T-helper 1 cell treated with Interleukin-12 subunit alpha and Interleukin-12 subunit beta and Interleukin-4 antibody, amounts not matched to agents 30 μg/mL and 1 μg/mL, for 36 hours (primary cell): ENCODE measurements around the gene TMPRSS2.

Experiments used
- H3K27ac Mint-ChIP-seq: one replicate; pipeline ENCODE4 v1.8.0; 2021; ENCODE audit warnings: mild to moderate bottlenecking, mixed read lengths
- H3K27me3 Mint-ChIP-seq: one replicate; pipeline ENCODE4 v1.8.0; 2021; ENCODE audit warnings: low read depth, mixed read lengths
- H3K36me3 Mint-ChIP-seq: one replicate; pipeline ENCODE4 v1.8.0; 2021; ENCODE audit warnings: low read depth, mixed read lengths
- H3K4me1 Mint-ChIP-seq: one replicate; pipeline ENCODE4 v1.8.0; 2021; ENCODE audit warnings: low read depth, mixed read lengths
- H3K4me3 Mint-ChIP-seq: one replicate; pipeline ENCODE4 v1.8.0; 2021; ENCODE audit warnings: mild to moderate bottlenecking, moderate library complexity, mixed read lengths
- H3K9me3 Mint-ChIP-seq: one replicate; pipeline ENCODE4 v1.8.0; 2021; ENCODE audit warnings: mixed read lengths

TMPRSS2 gene

DNA sequence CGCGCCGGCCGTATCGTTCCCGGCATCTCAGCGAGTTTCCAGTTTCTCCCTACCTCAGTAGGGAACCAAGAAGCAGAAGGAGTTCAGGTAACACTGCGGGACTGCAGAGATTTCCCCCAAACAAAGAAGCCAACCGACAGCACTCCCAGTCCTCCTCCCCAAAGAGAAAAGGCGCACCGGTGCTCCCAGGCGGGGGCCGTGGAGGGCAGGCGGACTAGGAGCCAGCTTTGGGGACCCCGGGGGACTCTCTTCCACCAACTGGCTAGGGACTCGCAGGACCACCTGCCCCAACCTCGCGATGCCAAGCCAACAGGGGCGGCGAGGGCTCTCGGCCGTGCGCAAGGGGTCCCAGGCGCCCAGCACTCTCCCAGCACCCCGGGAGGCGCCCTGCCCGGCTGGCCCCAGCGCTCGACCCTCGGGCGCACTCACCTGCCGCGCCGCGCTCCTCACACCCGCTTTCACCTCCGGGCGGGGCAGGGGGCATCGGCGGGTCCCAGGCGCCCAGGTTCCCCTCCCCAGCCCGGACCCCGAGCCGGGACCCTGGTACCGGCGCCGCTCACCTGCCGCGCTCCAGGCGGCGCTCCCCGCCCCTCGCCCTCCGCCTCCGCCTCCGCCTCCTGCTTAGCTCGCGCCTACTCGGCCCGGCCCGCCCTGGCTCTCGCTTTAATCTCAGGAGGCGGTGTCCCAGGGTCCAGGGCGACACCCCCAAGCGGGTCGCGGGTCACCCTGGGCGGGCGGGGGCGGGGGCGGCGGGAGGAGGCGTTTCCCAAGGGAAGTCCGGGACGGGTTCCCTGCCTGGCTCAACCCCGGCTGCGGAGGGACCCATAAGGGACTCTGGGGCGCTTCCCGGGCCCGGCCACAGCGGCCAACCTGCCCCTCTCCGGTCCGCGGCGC lies at the start of gene TMPRSS2:
Gene TMPRSS2, minus strand, starts transcription at position 638 of the 894 bp plus-strand sequence. CDS start 10,025 bp downstream, outside the sequence.
- no peaks in the 10 kb centered on the region for H3K9me3 Mint-ChIP-seq
- no peaks in the 10 kb centered on the region for H3K36me3 Mint-ChIP-seq
- peaks cover 6% of the 10 kb centered on the region for H3K4me1 Mint-ChIP-seq
- H3K27ac Mint-ChIP-seq = no peak within 1 kb of the TSS
- no peak within 1 kb of the TSS for H3K4me3 Mint-ChIP-seq
- peaks cover 67% of the 10 kb centered on the region for H3K27me3 Mint-ChIP-seq

DNA sequence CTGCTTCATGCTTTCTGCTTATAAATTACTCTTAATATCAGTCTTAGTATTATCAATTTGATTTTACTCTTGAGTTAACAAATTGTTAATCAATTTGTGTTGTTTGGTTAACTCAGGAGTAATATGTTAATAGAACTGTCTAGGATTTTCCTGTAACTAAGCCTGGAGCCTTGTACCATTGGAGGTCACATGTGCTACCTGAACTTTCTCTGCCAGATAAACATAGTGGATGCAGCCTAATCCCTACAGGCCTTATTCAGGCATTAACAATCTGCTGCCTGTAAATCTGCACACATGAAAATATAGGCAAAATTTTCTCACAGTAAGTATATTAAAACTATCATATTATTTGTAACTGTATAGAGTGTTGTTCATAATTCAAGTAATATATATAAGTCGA lies 47.1 kb upstream of the TMPRSS2 start:
- Mint-ChIP-seq H3K36me3 (no peaks in the 10 kb centered on the region), H3K27me3 (peaks cover 9% of the 10 kb centered on the region), H3K27ac (no peak overlapping the region), H3K9me3 (no peaks in the 10 kb centered on the region), H3K4me1 (no peaks in the 10 kb centered on the region), H3K4me3 (no peak overlapping the region)

DNA sequence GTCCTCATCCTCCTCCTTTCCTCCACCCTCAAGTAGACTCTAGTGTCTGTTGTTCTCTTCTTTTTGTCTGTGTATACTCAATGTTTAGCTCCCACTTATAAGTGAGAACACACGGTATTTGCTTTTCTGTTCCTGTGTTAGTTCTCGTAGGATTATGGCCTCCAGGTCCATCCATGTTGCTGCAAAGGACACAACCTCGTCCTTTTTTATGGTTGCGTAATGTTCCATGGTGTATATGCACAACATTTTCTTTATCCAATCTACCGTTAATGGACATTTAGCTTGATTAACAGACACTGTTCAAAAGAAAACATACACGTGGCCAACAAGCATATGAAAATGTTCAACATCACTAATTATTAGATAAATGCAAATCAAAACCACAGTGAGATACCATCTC lies 44.3 kb upstream of the TMPRSS2 start:
- no peak overlapping the region for H3K4me3 Mint-ChIP-seq
- no peaks in the 10 kb centered on the region for H3K9me3 Mint-ChIP-seq
- H3K36me3 Mint-ChIP-seq = no peaks in the 10 kb centered on the region
- H3K27me3 Mint-ChIP-seq = peaks cover 5% of the 10 kb centered on the region
- H3K4me1 Mint-ChIP-seq = no peaks in the 10 kb centered on the region
- no peak overlapping the region for H3K27ac Mint-ChIP-seq

DNA sequence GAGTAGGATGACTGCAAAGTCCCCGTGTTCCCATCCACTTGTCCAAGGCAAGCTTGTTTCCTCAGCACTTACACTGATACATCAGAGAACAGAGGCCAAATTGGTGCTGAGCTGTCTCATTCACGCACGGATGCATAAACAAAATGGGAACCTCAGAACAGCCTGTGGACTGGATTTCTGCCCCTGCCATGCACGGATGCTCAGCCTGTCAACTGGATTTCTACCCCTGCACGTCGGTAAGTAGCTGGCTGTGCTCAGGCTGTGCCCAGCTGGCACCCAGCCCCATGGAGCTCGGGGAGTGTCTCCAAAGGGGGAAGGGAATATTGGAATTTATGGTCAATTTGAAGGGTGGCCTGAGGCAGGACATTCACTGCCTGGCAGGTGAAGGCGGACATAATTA lies 40.8 kb upstream of the TMPRSS2 start:
- Mint-ChIP-seq H3K27ac (no peak overlapping the region), H3K9me3 (no peaks in the 10 kb centered on the region), H3K36me3 (no peaks in the 10 kb centered on the region), H3K27me3 (peaks cover 21% of the 10 kb centered on the region), H3K4me3 (no peak overlapping the region), H3K4me1 (no peaks in the 10 kb centered on the region)

DNA sequence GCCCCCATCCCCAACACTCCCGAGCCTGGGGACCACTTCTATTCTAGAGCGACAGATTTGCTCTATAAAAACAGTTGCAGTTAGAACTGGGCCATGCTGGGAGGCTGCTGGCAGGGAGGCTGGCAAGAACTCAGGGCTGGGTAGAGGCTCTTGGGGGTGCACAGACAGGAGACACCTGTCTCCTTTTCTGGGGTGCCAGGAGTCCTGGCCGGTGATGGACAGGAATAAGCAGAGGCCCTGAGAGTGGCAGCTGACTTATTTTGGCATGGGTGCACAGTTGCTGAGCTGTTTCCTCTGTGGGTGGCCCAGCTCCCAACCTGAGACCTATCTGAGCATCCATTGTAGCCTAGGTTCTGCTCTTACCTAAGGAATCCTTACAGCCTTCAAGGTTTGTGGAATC lies 39.2 kb upstream of the TMPRSS2 start:
- Mint-ChIP-seq H3K27ac (no peak overlapping the region), H3K4me3 (no peak overlapping the region), H3K9me3 (no peaks in the 10 kb centered on the region), H3K4me1 (no peaks in the 10 kb centered on the region), H3K36me3 (no peaks in the 10 kb centered on the region), H3K27me3 (peaks cover 23% of the 10 kb centered on the region)

DNA sequence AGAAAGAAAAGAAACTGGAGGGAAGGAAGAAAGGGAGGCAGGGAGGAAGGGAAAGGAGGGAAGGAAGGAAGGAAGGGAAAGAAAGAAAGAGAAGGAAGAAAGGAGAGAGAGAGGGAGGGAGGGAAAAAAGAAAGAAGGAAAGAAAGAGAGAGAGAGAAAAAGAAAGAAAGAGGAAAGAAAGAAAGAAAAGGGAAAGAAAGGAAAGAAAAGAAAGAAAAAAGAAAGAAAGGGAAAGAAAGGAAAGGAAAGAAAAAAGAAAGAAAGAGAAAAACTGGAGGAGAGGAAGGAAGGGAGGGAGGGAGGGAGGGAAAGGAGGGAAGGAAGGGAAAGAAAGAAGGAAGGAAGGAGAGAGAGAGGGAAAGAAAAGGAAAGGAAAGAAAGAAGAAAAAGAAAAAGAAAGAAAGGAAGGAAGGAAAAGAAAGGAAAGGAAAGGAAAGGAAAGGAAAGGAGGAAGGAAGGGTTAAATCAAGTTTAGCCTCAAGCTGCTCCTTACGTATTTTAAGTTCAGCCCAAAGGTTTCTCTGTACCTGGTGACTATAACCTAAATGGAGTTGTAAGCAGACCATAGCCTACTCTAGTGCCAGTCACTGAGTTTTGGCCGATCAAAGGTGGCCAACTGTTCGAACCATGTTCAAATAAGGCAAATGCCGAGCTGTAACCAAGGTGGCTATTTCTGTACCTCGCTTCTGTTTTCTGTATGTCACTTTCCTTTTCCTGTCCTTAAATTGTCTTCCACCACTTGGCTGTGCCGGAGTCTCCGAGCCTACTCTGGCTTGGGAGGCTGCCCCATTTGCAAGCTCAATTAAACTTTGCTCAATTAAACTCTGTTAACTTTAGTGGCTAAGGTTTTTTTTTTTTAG lies 37.8 kb upstream of the TMPRSS2 start:
- Mint-ChIP-seq H3K4me1 (no peaks in the 10 kb centered on the region), H3K27me3 (peaks cover 28% of the 10 kb centered on the region), H3K36me3 (no peaks in the 10 kb centered on the region), H3K27ac (no peak overlapping the region), H3K4me3 (no peak overlapping the region), H3K9me3 (no peaks in the 10 kb centered on the region)

DNA sequence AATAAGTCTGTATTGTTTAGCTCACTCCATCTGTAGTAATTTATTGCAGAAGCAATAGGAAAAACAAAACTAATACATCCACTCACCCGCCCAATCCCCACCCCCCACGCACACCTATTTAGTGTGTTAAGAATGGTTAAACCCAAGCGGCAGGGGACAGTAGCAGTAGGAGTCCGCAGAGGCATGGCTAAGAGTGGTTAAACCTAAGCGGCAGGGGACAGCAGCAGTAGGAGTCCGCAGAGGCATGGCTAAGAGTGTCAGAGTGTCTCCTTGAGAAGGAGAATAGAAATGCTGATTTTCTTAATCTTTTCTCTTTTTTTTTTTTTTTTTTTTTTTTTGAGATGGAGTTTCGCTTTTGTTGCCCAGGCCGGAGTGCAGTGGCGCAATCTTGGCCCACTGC lies 34.8 kb upstream of the TMPRSS2 start:
- H3K27ac Mint-ChIP-seq = no peak overlapping the region
- no peak overlapping the region for H3K4me3 Mint-ChIP-seq
- no peaks in the 10 kb centered on the region for H3K36me3 Mint-ChIP-seq
- no peaks in the 10 kb centered on the region for H3K4me1 Mint-ChIP-seq
- no peaks in the 10 kb centered on the region for H3K9me3 Mint-ChIP-seq
- H3K27me3 Mint-ChIP-seq = peaks cover 25% of the 10 kb centered on the region

DNA sequence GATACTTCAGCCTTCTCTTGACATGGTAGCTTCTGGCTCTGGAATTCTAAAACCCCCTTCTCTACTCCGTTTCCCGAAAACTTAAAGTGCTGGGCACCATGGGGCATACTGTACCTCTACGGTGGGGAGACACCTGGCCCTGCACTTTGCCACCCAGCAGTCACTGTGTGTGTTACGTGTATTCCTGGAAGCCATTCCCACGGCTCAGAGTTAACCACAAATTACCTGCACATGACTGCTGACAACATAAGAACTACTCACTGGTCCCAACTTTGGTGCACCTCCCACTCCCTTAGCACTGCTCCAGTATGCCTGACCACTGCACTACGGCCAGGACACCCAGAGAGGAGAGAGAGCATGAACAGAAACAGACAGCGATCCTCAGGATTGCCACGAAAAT lies 29.4 kb upstream of the TMPRSS2 start:
- Mint-ChIP-seq H3K36me3 (no peaks in the 10 kb centered on the region), H3K27ac (no peak overlapping the region), H3K4me3 (no peak overlapping the region), H3K4me1 (no peaks in the 10 kb centered on the region), H3K27me3 (peaks cover 5% of the 10 kb centered on the region), H3K9me3 (no peaks in the 10 kb centered on the region)

DNA sequence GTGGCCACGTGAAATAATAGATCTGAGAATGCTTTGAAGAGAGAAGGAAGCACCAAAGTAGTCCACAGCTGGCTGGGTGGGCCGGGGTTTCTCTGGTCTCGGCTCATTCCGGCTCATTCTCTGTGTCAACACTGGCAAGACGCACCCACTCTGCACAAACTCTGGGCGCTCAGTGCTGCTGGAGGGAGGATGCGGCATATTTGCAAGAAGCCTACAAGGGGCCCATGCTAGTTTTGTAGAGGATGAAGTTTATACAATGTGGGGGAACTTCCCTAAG lies 28.8 kb upstream of the TMPRSS2 start:
- Mint-ChIP-seq H3K9me3 (no peaks in the 10 kb centered on the region), H3K27me3 (peaks cover 5% of the 10 kb centered on the region), H3K27ac (no peak overlapping the region), H3K4me3 (no peak overlapping the region), H3K4me1 (no peaks in the 10 kb centered on the region), H3K36me3 (no peaks in the 10 kb centered on the region)

DNA sequence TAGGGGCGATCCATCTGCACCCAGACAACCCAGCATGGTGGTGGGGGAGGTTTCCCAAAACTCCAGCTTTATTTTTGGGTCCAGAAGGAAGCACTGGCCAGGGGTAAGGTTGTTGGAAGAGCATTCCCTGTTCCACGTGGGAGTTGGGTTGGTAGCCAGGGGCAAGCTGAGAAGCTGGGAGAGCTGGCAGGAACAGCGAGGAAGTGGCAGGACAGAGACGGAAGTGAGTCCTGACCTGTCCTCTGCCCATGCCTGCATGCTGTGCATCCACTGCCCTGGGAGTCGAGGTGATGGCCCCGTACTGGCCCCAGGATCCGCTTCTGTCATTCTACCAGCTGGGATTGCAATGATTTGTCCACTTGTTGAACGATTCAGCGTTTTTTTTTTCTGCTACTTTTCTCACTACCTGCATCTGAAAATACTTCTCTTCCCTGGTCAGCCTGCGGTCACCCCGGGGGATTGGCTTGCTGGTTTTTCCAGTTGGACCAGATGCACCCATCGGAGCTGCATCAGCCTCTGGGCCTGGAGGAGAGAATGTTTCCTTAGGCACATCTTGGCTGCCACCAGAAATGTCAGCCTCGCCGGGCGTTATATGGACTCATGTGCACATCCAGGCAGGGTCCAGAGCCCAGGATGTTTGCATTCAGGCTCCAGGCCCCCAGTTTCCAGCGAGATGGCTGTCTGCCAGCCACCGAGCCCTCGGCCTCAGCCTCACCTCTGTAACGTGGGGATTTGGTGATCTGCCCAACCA lies 28.3 kb upstream of the TMPRSS2 start:
- Mint-ChIP-seq H3K9me3 (no peaks in the 10 kb centered on the region), H3K4me1 (no peaks in the 10 kb centered on the region), H3K27ac (no peak overlapping the region), H3K36me3 (no peaks in the 10 kb centered on the region), H3K4me3 (no peak overlapping the region), H3K27me3 (peaks cover 2% of the 10 kb centered on the region)

DNA sequence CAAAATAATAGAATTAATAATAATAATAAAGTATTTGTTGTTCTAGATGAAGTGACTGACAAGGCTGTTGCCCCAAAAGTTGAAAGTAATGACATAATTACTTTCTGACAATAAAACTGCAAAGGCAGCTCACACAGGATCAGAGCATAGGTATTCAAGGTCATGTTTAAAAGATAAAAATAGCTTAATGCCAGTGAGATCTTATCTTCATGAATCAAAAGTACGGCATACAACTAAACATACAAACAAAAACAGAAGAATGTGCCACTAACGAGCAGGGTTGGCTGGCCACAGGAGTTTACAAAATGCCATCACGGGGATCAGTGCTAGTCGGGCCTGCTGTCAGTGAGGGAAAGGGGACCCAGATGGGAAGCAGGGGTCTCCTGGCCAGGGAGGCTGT lies 22.4 kb upstream of the TMPRSS2 start:
- H3K27ac Mint-ChIP-seq = no peak overlapping the region
- no peaks in the 10 kb centered on the region for H3K36me3 Mint-ChIP-seq
- H3K4me3 Mint-ChIP-seq = no peak overlapping the region
- H3K9me3 Mint-ChIP-seq = no peaks in the 10 kb centered on the region
- H3K27me3 Mint-ChIP-seq = peaks cover 4% of the 10 kb centered on the region
- no peaks in the 10 kb centered on the region for H3K4me1 Mint-ChIP-seq

DNA sequence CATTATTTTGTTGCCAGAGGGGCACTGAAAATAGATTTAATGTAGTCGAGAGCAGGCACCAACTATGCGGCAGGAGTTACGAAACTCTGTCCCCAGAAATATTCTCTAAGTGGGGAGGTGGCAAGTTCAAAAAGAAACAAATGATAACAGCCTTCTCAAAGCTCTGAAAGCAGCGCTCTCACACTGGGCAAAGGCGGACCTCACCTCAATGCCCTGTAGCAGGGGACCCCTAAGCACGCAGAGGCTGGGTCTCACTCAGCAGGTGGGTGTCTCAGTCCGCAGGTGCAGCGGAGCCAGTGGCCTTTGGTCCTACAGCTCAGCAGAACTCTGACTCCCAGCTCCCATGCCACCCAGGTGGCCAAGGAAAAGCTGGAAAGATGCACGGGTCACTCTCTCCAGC lies 21.8 kb upstream of the TMPRSS2 start:
- Mint-ChIP-seq H3K4me3 (no peak overlapping the region), H3K4me1 (no peaks in the 10 kb centered on the region), H3K27ac (no peak overlapping the region), H3K9me3 (no peaks in the 10 kb centered on the region), H3K36me3 (no peaks in the 10 kb centered on the region), H3K27me3 (peaks cover 4% of the 10 kb centered on the region)

DNA sequence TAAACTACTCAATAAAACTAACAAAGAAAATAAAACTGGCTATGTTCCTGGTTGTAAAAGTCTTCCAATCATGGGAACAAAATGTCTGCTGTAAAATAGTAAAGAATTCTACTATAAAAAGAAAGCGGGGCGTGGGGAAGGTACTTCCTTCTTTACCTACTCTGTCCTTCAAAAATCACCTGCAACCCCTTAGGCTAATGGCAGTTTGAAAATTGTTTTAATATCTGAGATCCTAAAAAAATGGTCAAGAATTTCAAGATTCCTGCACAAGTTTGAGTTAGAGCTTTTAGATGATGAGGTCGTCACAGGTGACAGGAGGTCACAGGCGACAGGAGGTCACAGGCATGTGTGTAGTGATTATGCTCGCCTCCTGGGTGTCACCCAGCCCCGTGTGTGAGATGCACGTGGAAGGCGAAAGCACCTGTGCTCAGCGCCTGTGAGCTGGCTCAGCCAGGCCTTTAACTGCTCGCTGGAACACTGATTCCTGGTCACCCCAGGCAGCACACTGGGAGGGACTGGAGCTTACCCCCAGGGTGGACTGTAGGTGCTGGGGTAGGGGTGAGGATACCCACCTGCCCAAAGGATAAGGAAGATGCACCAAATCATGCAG lies 18.6 kb upstream of the TMPRSS2 start:
- Mint-ChIP-seq H3K36me3 (no peaks in the 10 kb centered on the region), H3K4me3 (no peak overlapping the region), H3K27me3 (peaks cover 4% of the 10 kb centered on the region), H3K27ac (no peak overlapping the region), H3K4me1 (no peaks in the 10 kb centered on the region), H3K9me3 (no peaks in the 10 kb centered on the region)

DNA sequence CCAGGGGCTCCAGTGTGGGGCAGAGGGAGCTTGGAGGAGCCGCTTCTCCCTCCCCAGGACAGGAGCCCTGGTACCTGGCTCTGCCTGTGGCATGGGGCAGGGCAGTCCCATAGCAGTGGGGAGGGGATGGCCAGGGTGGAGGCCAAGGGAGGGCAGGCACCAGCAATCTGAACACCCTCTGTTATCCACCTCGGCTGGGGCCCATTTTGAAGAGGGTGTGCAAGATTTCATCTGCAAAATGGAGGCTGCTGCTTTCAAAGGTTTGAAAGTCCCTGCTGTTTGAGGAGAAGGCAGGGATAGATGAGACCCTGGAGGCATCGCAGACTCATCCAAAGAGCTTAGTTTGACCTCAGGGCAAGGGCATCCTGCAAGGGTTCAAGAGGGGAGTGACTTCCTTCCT lies 15.2 kb upstream of the TMPRSS2 start:
- Mint-ChIP-seq H3K9me3 (no peaks in the 10 kb centered on the region), H3K27me3 (peaks cover 8% of the 10 kb centered on the region), H3K27ac (no peak overlapping the region)

More for the DNA sequence above, 15.2 kb upstream of the TMPRSS2 start:
- no peaks in the 10 kb centered on the region for H3K4me1 Mint-ChIP-seq
- H3K36me3 Mint-ChIP-seq = no peaks in the 10 kb centered on the region
- H3K4me3 Mint-ChIP-seq = no peak overlapping the region
